Non-pigmented ciliary epithelial cell (primary cell): ENCODE data around the gene INS.
"Not testable (repeated sequence)": the region's sequence is repeated elsewhere in the genome, so short reads cannot be mapped to it uniquely, and the experiment has no call there.

ENCODE experiments used
- DNase-seq: peaks from one replicate; pipeline ENCODE4 v3.0.0-alpha.2; 2010; ENCODE audit warnings: low read depth

Gene INS

DNA sequence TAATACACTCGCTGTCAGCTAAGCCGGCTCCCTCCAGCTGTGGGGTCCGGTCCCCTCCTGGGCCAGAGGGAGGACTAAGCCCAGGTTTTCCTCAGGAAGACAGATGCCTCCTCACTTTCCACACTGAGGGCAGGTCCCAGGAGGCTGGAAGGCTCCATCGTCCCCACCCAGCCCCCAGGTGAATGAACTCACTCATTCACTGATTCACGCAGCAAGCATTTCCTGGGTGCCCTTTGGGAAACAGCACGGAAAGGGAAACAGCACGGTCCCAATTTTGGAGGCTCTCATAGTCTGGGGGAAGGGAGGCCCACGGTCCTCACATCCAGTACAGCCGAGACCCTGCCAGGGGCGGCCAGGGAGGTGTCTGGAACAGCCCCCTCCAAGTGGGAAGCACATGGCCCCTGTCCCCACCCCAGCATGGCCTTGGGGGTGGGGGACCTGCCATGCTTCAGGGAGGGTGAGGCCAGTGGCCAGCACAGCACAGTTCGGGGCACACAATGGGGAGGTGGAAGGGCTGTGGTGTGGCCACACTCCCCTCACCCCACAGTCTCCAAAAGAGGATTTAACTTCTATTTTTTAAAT lies 19.9 kb upstream of the INS start:
- DNase-seq, result no peak

DNA sequence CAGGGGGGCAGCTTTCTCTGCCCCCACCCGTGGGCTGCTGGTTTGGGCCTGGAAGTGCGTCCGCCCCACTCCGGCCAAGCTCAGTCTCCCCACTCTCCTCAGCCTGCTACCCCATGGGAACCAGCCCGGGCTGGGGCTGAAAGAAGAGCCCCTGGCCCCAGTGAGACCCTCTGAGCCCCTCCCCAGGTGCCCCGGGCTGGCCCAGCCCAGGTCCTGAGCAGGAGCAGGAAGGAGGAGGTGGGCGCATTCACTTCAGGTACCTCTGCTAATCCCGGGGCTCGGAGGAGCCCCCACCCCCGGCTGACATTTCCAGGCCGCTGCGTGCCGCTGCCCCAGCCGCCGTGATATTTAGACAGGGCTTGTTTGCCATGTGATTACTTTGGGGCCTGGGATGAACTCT lies 19.3 kb upstream of the INS start:
- DNase-seq, result no peak

DNA sequence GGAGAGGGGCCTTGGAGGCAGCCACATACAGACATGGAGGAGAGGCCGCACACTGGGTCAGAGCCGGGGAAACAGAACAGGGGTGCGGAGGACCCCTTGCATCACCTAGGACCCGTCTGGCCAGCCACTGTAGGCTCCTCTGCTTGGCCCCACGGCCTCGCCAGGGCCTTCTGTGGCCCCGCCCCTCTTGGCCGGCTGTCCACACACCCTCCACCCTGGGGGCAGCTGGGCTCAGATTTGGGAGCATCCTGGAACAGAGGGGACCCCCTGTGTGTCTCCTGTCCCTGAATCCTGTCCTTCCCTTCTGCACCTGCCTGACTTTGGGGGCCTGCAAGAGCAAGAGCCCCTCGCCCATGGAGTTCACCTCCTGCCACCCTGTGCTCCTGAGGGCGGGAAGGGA lies 18.5 kb upstream of the INS start:
- no peak for DNase-seq

DNA sequence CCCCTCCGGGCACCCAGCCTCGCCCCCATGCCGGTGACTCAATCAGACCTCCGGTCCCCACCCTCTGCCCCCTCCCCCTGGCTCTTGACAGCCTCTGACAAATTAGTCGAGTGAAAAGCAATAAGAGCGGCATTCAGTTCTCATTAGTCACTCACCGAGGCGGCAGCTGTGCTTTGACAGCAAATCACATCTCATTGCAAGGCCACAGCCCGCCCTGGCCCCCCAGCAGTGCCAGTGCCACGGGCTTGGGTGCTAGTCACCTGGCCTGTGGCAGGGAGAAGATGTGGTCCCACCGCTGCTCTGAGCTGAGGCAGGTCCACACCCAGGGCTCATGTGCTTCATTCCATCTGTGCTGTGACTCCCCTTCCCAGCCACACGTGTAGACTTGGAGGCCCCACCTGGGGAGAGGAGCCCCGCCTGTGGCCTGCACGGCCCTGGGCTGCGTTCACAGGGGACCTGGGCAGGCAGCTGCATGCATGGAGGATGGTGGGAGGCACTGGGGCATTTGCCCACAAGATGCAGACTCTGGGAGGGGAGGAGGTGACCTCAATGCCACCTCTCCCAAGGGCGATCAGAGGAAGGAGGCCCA lies 18.0 kb upstream of the INS start:
- DNase-seq, result no peak

DNA sequence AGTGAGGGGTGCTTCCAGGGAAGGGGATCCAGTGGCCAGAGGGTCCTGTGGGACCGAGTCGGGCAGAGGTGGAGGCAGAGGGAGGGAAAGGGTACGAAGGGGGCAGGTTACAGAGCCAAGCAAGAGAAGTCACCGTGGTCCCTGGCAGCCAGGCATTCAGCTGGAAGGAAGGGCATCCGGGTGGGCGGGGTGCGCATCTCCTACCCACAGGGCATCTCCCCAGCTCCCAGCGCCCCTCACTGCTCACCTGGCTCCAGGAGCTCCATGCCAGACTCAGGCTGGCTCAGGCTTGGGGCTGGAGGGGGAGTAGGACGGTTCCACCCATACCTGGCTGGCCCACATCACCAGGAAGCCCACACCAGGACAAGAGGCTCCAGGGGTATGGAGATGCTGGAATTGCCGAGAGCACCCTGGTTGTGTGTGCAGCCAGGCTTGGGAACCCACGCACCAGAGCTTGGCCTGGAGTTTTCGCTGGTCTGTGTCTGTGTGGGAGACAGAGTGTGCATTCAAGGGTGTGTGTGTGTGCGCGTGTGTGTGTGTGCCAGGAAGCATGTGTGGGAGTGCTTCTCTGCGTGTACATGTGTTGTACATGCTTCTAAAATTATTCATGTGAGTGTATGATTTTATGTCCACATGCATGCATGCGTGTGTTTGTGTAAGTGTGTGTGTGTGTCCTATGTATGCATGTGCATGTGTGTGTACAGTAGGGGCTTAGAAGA lies 17.2 kb upstream of the INS start:
- DNase-seq, result not testable (repeated sequence)

DNA sequence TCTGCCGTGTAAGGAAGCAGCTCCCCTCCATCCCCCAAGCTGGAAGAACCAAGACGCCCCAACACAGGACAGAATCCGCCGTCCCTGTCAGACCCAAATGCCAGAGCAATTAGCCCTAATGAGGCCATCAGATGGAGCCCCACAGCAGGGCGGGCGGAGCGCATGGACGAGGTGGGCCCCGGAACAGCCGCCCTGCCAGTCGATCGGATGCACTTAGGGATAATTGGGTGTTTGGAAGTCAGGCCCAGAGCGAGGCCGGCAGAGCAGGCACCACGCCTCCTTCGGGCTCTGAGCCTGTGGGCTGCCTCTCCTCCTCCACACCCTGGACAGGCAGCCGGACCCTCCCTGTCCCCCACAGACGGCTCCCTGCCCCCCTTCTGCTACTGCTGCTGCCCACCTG lies 16.1 kb upstream of the INS start:
- no peak for DNase-seq

DNA sequence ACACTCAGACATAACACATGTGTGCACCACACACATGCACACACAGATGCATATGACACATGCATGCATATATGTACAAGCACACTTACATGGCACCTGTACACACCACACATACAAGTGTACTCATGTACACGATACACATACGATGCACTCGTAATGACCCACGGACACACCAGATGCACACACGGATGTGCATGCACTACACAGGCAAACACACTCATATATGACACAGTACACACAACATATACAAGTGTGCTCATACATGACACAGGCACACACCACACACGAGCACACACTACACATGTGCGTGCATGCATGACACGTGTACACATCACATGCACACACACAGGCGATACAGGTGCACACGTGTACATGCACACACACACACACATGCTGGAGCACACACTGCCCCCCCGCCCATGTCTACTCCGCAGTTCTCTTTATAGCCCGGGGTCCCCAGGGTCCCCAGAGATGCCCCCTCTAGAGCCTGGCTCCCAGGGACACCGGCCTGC lies 15.4 kb upstream of the INS start:
- DNase-seq, result no peak

DNA sequence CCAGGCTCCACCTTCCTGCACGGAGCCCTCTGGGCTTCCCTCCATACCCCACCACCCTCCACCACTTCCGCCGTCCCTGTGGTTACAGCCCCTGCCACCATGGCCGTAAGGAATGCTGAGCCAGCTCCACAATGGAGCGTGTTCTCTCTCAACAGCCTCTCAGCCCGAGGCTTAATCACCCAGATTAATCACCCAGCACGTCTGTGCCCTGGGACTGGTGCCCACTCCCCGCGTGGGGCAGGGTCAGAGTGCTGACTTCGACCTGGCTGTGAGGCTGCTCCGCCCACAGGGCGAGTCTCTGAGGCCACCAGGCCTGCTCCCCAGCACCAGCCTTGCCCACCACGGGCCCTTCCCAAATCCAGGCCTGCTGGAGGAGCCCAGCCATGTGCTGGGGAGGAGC lies 14.7 kb upstream of the INS start:
- DNase-seq, result no peak

DNA sequence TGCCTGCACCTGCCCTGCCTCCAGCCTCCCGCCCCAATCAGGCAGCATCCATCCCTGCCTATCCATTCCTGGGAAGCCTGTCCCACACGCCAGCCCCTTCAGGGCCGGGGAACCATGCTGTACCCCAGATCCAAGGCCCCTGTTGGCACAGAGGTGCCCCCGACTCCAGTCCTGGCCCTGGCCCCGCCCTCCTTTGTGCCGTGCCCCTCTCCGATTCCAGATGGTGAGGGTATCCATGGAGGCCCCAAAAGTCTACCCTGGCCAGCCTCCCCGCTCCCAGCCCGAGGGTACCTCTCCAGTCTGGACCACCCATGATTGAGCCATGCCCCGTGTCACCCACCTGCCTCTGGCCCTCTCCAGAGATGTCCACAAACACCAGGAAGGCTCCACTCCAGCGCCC lies 13.4 kb upstream of the INS start:
- no peak for DNase-seq

DNA sequence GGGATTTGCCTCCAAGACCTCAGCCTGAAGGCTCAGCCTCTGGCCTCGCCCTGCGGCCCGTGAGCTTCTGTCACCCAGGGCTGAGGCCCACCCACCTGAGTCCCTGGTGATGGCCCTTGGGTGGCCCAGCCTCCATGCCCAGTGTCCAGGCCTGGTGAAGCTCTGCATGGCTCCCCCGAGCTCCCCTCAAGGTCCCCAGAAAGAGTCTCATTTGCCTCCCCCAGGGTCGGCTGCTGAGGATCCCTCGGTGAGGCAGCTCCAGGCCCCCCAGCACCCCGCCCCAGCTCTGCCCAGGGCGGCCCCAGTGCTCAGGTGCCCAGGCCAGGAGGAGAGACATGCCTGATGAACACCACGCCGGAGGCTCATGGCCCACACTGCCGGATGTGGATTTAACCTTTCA lies 12.8 kb upstream of the INS start:
- DNase-seq, result no peak

DNA sequence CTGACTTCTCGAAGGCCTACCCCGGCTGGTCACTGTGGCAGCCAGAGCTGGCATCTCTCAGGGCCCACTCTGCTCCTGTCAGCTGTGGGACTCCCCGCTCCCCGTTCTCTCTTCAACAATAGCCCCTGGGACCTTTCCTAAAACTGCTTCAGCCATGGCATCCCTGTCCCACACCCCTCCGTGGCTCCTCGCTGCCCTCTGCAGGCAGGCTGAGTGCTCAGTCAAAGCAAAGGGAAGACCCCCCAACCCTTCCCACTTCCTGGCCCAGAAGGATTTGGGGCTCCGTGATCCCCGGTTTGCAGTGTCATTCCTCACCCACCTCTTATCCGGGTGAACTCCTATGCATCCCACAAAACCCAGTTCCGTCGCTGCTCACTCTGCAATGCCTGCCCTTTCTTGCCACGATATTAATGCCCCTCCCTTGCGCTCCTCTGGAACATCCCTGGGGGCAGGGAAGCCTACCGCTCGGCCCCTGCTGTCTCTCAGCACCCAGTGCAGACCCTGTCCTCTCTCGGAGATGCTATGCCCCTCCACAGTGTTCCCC lies 12.2 kb upstream of the INS start:
- no peak for DNase-seq

DNA sequence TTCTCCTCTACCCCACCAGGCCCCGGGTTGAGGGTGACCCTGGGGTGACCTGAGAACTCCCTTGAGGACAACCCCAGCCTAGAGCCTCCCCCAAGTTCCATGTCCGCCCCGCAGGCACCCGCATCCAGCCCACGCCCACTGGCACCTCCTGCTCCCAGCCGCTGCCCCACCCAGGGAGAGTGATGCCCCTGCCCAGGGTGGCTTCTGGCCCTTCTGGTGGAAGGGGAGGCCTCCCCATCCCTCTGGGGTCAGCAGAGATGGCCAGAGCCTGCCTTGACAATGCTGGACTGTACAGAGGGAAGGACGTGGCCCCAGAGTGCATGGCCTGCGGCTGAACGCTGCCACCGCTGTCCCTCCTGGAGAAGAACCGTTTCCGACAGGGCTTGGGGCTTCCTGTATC lies 11.7 kb upstream of the INS start:
- DNase-seq, result no peak

DNA sequence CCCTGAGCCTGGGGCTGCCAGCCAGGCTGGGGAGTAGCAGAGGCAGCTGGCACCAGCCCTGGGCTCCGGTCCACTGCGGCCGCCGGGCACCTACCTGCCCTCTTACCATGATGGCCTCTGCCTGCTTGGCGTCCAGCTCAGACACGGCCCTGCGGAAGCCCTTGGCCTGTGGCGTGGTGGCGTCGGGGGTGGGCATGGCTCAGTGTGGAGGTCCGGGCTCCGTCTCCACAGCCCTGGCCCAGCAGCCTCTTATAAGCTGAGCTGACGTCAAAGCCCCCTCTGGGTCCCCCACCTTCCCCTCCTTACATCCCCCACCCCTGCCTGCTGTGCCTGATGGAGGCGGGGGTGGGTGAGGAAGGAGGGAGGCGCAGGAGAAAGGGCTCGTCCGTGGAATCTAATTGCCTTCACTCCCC lies 10.6 kb upstream of the INS start, which contains the start of gene TH:
TSS of gene TH (minus strand) at position 225 of the 413 bp plus-strand sequence. CDS start at position 196, 29 bp downstream.
- no peak for DNase-seq

DNA sequence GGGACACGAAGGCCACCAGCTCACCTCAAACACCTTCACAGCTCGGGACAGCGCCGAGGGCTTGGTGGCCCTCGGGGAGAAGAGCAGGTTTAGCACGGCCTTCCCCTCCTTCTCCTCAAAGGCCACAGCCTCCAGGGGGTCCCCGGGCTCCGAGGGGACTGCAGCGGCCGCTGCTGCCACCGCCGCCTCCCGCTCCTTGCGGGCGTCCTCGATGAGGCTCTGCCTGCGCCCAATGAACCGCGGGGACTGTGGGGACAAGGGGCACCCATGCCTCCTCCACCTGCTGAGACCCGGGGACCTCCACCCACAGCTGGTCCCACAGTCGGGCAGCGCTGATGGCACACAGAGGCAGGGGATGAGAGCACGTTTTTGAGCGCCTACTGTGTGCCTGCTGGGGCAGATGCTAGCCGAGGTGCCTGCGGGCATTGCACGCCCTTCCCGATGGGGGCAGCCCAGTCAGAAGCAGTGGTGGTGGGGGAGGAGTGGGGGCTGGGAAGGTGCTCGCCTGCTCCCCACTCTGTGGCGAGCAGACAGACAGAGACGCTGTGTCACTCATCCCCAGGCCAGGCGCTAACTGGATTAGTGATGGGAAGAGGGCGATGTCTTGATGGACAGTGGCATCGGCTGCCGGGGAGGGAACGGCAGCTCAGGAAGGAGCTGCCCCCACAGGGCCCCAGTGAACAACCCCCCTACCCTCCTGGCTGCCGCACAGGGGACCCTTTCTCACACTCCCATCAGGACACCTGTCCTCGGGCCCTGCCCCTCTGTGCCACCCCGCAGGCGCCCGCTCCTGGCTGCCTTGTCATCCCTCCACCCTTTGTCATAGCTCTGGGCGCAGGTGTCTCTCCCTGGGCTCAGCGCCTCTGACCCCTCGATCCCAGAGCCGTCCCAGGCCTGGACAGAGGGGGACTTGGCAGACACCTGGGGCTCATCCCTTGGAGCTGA lies 8.9 kb upstream of the INS start:
- no peak for DNase-seq

DNA sequence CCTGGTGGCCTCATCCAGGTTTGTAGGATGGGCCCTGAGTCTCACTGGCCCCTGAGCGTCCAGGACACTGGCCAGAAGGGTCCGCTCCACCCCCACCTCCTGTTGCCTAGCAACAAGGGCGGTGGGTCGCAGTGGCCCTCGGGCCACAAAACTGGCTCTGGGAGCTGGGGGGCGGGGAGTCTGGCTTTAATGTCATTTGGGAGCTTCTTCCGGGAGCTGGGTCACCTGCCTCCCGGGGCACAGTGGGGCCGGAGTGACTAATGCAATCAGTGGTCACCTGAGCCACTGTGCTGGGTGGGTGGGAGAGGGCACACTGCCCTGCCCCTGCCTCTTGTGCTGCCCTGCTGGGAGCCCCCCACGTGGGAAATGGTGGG lies 8.0 kb upstream of the INS start:
- no peak for DNase-seq

DNA sequence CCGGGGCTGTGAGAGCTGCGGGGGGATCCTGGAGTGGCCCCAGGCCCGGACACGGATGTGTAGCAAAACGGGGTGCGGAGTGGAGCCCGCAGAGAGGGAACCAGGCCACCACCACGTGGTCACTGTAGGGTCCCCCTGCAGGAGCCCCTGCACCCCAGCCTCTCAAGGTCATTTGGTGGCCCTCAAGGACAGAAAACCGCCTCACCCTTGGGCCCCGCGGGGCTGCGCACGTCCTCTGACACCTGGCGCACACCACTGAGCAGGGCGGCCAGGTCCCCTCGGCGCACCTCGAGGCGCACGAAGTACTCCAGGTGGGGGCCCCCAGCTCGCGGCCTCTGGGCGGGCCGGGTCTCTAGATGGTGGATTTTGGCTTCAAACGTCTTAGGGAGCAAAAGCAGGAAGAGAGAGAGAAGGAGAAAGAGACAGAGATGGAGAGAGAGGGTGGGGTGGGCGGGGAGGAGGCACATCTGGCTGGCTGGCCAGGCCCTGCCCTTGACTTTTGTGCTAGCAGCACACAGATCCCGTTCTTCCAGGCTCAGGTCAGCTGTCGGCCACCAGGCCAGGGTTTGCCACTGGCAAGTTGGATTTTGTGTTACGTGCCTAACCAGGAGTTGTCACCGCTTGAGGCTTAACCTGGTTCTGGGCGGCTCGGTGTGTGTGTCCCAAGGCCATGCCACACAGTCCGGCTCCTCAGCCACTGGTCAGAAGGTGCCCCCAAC lies 7.4 kb upstream of the INS start:
- no peak for DNase-seq

DNA sequence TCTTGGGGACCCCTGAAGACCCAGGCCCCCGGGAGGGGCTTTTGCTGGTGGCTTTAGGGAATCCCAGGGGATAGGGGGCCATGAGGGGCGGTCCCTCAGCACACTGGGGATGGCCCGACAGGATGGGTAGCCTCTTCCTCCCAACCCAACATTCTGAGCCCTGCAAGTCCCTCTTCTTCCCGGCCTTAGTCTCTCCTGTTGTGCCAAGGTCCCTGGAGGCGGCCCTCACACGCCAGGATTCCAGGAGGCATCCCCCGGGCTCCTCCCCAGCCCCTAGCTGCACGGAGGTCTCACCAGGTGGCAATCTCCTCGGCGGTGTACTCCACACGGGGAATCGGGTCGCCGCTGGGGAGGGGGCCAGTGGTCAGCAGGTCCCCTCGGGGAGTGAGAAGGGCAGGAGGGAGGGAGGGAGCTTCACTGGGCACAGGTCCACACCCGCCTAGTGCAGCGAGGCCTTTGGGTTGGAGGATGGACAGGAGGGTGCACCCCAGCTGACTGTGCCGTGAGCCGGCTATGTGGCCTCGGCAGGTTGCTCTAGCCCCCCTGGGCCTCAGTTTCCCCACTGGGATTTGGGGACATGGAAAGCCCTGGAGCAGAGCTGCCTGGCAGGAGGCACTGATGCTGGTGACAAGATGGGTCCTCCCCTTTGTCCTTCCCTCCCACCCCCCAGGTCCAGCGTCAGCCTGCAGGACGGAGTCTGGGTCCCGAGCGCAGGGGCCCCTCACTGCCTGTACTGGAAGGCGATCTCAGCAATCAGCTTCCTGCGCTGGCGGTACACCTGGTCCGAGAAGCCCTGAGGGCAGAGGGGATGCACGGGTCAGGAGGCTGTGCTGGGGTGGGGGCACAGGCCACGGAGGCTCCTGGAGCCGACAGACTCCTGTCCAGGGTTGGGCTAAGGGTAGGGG lies 6.4 kb upstream of the INS start:
- DNase-seq, result no peak

DNA sequence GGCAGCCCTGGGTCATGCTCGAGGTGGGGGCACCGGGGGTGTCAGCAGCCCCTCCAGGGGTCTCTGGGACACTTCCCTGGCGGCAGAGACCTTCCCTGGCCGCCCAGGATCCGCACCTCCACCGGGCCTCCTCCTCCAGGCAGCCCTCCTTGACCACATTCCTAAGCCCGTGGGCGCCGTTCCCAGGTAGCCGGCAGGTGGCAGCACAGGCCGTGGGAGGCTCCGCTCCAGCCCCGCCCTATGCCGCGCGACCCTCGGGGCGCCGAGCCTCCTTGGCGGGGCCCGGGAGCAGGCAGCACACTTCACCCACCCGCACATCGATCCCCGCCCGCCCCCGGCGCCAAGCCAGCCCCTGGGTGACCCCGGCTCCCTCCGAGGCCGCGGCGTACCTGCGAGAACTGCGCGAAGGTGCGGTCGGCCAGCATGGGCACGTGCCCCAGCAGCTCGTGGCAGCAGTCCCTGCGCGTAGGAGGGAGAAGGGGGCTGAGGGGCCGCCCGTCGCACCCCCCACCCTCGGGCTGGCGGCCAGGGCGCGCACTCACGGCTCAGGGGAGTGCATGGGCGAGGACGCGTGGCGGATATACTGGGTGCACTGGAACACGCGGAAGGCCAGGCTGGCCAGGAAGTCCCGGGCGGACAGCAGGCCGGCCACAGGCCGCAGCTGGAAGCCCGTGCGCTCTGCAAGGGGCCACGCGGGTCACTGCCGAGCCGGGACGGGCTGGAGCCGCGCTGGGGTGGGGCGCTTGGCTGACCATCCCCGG lies 5.3 kb upstream of the INS start:
- no peak for DNase-seq

DNA sequence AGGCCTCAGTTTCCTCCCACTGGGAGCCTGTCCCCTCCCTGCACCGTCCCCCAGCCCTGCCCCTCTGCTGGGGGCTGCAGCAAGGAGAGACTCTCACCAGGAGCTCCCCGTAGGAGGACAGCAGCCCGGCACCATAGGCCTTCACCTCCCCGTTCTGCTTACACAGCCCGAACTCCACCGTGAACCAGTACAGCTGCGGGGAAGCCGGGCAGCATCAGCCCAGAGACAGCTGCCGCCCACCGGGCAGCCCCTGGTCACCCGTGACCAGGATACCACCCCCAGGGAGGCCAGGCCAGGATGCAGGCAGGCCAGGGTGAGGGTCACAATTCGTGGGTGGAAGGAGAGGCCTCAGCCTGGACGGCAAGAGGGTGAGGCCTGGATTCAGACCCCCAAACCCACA lies 4.6 kb upstream of the INS start:
- no peak for DNase-seq
